Measurements from ENCODE around the gene MCM10. TPM values are rescaled to one million over a fixed set of nuclear protein-coding genes. Genes with fewer than 3 reads are reported as not detected.

The MCM10 gene
- total and polyA plus RNA-seq, 2 donors (not counting 3 experiments of a cell fraction or from before 2014, with no cell fraction given) = 3.3 to 31.6 TPM

GRCh38 chr10:13222151-13222550 lies 60.8 kb downstream of the MCM10 start:
- no peak for TF ChIP-seq GATA2 (IDR thresholded peaks at IDR 0.05; ENCODE audit: insufficient read depth, insufficient read length, low read depth, low read length)
- no peak for TF ChIP-seq POLR2A (IDR thresholded peaks at IDR 0.05; ENCODE audit: low read depth, low read length)
- no peak for TF ChIP-seq MAX (IDR thresholded peaks at IDR 0.05; ENCODE audit: insufficient read depth, insufficient read length)
- no peak for TF ChIP-seq FOS (IDR thresholded peaks at IDR 0.05; ENCODE audit: borderline replicate concordance, insufficient read depth, low read length)
- no peak for TF ChIP-seq POLR2AphosphoS5 (IDR thresholded peaks at IDR 0.05; ENCODE audit: insufficient read depth, low read depth, low read length)
- TF ChIP-seq JUN (IDR thresholded peaks at IDR 0.05; ENCODE audit: borderline replicate concordance, insufficient read depth, insufficient read length, low read depth) = no peak
- no peak for TF ChIP-seq MYC (IDR thresholded peaks at IDR 0.05; ENCODE audit: low read depth, low read length)
- no peak for TF ChIP-seq CTCF (IDR thresholded peaks at IDR 0.05; ENCODE audit: extremely low read depth in 1 of 2, insufficient read depth in 1 of 2, low read depth in 1 of 2, low read length in 2 of 2)
- TF ChIP-seq EZH2 (IDR thresholded peaks at IDR 0.05; ENCODE audit: borderline replicate concordance, low read depth, low read length, severe bottlenecking) = no peak

More at GRCh38 chr10:13222151-13222550, 60.8 kb downstream of the MCM10 start:
- no peaks in the 10 kb centered on the region for H3K36me3 ChIP-seq (ENCODE audit: control insufficient read depth in 2 of 2, extremely low read depth in 1 of 2, insufficient read depth in 2 of 2, low read length in 2 of 2)
- H4K20me1 ChIP-seq (replicated peaks; ENCODE audit: control insufficient read depth, extremely low read depth, insufficient read depth, low read length) = no peaks in the 10 kb centered on the region
- H2AFZ ChIP-seq (ENCODE audit: low read depth, low read length) = no peak overlapping the region
- no peak overlapping the region for H3K27ac ChIP-seq (ENCODE audit: insufficient read depth, low read depth, low read length)
- no peak overlapping the region for H3K4me2 ChIP-seq (ENCODE audit: insufficient read depth, low read length)
- POLR2A ChIA-PET = no interaction called here
- H3K4me1 ChIP-seq (ENCODE audit: control insufficient read depth, extremely low read depth, insufficient read depth, low read length) = no peaks in the 10 kb centered on the region
- H3K4me3 ChIP-seq (replicated peaks in 1 of 3; ENCODE audit: insufficient read depth in 1 of 3, low read depth in 1 of 3, low read length in 3 of 3) = no peak overlapping the region
- no peaks in the 10 kb centered on the region for H3K27me3 ChIP-seq (ENCODE audit: control insufficient read depth in 2 of 2, insufficient read depth in 2 of 2, low read length in 2 of 2)
- H3K9me1 ChIP-seq (replicated peaks; ENCODE audit: control insufficient read depth, extremely low read depth, insufficient read depth, low read length) = no peaks in the 10 kb centered on the region
- dilution Hi-C loops (cut with MboI; ENCODE audit: extremely low pct_ligation_motif_present, low sequenced_read_pairs) (no loop called here), intact Hi-C loops (cut with micrococcal nuclease) (no loop called here)
- H3K9me3 ChIP-seq (replicated peaks; ENCODE audit: control insufficient read depth, insufficient read depth, low read length) = no peaks in the 10 kb centered on the region
- CTCF ChIA-PET = interaction anchor here (0.5 kb wide), 1 partner anchor 60 kb away, joined by 3 read pairs; no protein-coding TSS in a partner anchor
- no peak overlapping the region for H3K9ac ChIP-seq (replicated peaks; ENCODE audit: extremely low read depth, insufficient read depth, low read length)
- FAIRE-seq (no peak), DNase-seq (ENCODE audit: low read depth, low spot score) (no peak)
- no peaks in the 10 kb centered on the region for H3K79me2 ChIP-seq (ENCODE audit: control insufficient read depth, insufficient read depth, low read length)
- no TSS peak for BruUV-seq (replicated peaks)

Data from endothelial cell of umbilical vein (primary cell).